Cardiac septum (tissue), 1 donor: Measurements from ENCODE around the gene EPB41L2. TPM values are rescaled to one million over a fixed set of nuclear protein-coding genes. Genes with fewer than 3 reads are reported as not detected.

ENCODE experiments used
- DNase-seq: peaks from one replicate; pipeline ENCODE4 v3.0.0-alpha.2; 2020; ENCODE audit warnings: low spot score
- intact Hi-C: fragments of 100-400 bp; cut with DNase I; formaldehyde crosslinking; loops from one replicate; pipeline ENCODE4 v1.14.0; 2022
- total RNA-seq: library from RNA; stranded (reverse); fragmentation: NEBNext Ultra II Directional; extraction: Animal tissue kit (Norgen Biotek cat#: 25700); gene quantifications from one replicate; pipeline ENCODE4 v1.2.1, GENCODE V29; 2021
- donor health status: DM: no; HTN: no; CAD: no.

The EPB41L2 gene
- total RNA-seq, 1 donor from 2014 or later: 54.1 TPM

DNA sequence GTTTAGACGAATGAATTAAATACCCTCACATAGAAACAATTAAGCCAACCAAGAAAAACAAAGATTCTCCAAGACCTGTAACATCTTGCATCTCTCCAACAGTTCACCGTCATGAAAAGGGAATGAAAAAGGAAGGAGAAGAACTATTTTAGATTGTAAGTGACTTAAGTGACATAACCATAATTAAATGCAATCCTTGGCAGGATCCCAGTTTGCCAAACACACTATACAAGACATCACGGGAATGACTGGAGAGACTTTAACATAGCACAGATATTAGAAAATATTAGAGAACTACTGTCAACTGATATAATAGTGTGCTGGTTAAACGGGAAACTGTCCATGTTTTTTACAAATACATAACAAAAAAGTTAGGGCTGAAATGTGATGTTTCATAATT, 22.2 kb downstream of the EPB41L2 start:
- intact Hi-C loops: no loop called here
- DNase-seq: no peak

DNA sequence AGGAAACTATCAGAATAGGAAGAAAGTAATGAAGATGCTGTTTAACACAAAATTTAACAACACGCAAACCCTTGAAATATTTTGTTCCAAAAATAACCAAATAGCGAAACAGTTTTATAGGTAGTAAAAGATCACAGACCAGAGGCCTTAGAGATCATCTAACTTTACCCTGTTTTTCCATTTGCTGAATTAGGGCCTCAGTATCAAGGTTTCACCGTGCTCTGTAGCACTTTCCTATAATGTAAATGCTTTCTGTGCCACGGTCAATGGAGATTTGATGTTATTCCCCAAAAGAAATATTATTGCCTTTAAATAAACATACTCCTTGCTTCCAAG, 23.7 kb downstream of the EPB41L2 start:
- intact Hi-C loops: no loop called here

DNA sequence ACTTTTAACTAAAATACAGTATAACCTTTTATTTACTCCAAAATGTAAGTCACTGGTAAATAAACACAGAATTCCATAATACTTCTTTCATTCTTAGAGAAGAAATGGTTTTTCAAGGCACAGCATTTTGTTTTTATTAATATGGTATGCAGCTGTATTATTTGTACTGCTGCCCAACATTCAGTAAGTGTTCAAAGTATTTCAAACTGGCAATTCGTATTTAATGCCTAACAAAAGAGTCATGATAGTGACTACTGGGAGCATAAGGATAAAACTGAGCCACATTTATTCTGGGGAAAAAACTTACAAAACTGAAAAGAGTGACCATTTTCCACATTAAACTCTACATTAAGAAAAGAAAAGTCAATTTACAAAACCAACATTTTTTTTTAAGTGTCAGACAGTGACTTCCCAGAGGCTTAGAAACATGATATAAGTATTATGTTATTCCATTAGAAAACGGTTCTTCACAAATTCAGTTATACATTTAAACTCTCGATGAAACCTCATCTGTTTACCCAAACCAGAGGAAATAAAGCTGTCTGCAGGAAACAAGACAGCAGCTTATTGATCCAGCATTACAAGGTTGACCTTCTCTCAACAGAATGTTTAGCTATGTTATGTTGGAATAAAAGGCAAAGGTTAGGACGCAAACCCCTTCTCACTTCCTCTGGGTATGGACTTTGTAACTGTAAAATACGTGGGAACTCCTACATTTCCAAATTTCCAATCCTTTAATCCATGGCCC, 24.3 kb downstream of the EPB41L2 start:
- intact Hi-C loops: no loop called here
- DNase-seq: no peak

More for the DNA sequence above, 23.7 kb downstream of the EPB41L2 start:
- DNase-seq: no peak

DNA sequence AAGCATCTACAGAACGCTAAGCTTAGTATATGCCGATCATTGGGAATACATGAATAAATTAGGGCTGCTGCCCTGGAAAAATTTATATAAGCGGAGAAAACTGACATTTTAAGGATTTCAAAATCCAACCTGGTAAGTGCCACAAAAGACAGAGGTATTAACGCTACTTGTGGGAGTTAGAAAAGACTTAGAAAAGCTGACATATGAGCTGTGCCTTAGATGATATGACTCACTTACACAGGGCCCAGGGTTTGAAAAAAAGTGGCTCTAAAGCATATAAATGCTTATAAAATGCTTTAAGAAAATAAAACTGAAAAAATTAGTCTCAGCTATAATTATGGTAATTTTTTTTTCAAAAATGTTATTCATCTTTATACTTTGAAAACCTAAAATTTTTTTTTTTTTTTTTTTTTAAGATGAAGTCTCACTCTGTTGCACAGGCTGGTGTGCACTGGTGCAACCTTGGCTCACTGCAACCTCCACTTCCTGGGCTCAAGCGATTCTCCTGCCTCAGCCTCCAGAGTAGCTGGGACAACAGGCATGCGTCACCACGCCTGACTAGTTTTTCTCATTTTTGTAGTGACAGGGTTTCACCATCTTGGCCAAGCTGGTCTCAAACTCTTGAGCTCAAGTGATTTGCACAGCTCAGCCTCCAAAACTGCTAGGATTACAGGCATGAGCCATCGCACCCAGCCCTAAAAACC, 25.7 kb downstream of the EPB41L2 start:
- no peak for DNase-seq
- intact Hi-C loops: no loop called here

DNA sequence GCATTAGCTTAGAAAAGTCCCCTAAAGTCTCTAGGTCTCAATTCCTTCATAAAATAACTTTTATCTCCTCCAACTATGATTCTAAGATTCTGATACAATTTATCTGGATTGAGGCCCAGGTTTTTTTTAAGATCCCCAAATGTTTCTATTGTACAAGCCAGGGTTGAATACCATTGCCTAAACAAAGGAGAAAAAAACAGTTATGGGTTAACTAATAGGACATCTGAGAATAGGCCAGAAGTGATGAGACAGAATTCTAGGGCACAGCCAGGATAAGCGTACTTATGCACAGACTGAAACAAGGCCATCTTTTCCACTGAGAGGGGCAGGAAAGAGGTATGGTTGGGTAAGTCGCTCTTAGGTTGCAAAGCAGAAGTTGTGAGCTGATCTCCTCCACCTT, 26.4 kb downstream of the EPB41L2 start:
- DNase-seq: no peak
- intact Hi-C loops: no loop called here

DNA sequence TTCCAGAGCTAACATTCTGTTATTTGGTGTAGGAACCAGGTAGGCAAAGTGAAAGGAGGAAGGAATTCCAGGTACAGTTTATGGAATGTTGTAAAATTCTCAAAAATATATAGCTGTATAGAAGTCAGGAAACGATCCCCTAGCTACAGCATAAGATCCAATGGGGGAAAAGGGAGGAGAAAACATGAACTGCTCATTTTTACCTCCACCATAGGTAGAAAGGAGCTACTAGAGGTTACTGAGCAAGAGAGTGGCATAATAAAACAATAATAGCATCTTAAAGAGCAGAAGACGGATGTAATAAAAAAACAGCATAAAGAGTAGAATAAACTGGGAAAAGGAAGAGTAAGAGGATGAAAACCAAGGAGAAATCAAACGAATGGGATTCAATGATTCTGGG, 26.9 kb downstream of the EPB41L2 start:
- intact Hi-C loops: no loop called here
- no peak for DNase-seq

DNA sequence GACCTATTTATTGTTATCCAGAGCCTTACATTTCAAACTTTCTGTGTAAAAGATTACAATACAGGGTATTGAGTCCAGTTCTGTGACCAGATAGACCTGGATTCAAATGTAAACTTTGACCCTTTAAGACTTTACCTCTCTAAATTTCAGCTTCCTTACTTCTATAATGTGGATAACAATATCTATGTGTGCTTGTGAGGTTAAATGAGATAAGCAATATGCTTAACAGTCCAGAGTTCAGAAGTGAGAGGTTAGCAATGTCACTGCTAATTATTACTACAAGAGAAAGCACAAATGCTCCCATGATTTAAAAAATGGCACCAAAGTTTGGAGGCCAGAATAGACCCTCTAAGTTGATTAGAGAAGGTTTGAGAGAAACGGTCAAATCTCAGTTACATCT, 27.5 kb downstream of the EPB41L2 start:
- DNase-seq: no peak
- intact Hi-C loops: no loop called here

DNA sequence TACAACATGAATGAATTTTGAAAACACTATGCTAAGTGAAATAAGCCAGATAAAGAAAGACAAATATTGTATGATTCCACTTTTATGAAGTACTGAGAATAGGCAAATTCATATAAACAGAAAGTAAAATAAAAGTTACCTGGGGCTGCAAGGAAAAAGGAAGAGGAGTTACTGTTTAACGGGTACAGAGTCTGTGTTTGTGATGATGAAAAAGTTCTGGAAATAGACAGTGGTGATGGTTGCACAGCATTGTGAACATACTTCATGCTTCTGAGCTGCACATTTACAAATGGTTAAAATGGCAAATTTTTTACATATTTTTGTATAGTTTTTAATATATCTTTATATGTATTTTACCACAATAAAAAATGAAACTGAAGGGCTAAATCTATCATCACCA, 29.4 kb downstream of the EPB41L2 start:
- intact Hi-C loops: no loop called here
- DNase-seq: no peak

DNA sequence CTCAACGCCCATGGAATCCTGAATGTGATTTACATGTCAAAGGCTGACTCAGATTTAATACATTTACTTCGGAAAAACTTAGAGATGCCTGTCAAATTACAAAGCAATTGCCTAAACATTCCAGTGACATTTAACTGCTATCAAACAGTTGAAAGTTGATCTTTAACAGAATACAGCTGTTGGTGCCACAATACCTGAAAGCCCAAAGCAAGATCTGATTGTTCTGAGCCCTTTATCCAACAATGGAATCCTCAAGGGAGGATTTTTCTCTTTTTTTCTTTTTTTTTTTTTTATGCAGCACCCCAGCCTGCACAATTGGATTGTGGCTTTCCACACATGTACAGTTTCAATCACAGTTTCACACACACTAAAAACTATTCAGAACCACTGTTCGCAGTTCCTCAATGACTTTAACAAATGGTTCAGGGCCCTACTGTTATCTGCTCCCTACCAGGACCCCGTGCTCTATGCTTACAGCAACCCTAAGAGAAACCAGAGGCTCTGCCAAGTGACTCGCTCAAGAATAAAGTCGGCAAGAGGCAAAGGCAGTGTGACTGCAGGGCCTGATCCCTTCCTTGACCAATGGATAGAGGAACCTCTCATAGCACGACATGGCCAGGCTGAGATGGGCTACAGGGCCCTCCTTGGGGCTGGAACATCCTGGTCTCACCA, 33.3 kb downstream of the EPB41L2 start:
- no peak for DNase-seq
- intact Hi-C loops: no loop called here

DNA sequence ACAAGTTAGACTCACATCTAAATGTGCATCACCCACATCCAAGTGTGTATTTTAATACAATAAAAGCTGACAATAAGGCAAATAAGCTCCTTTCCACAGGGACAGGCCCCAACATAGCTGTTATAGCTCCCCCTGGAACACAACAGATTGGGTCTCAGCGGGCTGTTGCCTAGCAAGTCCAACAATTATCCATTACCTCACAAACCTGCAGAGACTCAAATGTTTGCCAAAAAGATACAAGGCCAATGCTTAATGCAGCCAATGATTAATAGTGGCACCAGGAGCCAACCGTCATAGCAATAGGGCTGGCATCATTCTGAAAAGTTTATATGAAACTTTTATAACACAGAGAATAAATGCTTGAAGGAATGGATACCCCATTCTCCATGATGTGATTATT, 35.7 kb downstream of the EPB41L2 start:
- intact Hi-C loops: no loop called here
- no peak for DNase-seq

DNA sequence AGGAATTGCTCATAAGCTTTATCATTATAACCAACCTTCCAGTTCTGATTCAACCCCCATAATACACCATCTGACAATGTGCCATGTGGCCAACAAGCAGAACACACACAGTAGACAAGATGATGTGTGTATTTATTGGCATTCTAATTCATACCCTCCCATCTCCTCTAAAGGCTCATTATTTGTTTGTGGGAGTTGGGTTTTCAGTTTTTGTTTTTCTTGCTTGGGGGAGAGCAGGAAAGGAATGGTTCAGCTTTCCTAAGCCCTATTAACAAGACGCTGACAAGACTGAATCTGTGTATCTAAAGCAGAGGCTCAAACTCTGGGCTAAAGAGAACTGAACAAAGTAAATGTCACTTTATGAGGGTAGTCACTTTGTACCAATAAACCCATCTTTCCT, 36.8 kb downstream of the EPB41L2 start:
- DNase-seq: no peak
- intact Hi-C loops: no loop called here

DNA sequence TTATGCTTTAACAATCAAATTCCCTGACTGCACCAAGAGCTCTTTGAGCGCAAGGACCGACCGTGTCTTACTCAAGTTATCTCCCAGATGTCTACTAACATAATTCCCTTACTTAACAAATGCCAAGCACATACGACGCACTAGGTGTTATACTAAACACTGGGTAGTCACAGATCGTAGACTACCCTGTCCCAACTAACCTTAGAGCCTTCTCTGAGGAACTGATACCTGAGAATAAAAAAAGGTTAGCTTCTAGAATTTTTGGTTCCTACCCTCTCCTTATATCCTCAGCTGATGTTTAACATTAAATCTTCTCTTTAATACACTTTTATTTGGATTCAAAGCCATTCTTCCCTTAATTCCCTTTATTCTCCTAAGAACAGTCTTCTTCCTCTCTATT, 38.5 kb downstream of the EPB41L2 start:
- intact Hi-C loops: no loop called here
- no peak for DNase-seq

DNA sequence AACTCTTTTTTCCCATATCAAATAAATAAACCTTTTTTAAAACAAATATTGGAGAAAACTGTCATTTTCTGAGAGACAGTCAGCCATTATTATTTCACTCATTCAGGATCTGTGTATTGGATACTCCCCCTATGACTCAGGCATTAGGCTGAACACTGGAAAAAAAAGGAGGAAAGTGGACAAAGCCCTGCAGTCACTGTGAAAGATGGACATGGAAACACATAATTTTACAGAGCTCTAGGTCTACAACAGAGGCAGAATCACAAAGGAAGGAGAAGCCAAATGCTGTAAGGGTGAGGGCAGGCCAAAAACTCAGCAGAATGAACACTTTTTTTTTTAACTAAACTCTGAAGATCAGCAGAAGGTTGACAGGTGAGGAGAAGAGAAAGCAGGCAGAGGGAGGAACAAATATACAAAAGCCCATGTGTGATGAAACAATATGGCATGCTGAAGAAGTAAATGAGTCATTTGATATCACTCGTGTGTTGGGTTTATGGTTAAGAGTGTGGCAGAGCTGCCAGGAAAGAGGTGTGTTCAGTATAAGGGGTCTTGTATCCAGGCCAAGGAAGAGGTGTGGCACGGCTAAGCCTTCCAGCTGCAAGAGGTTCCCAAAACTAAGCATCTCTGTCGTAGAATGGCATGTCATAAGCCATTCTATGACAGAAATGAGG, 39.1 kb downstream of the EPB41L2 start:
- DNase-seq: no peak
- intact Hi-C loops: no loop called here

DNA sequence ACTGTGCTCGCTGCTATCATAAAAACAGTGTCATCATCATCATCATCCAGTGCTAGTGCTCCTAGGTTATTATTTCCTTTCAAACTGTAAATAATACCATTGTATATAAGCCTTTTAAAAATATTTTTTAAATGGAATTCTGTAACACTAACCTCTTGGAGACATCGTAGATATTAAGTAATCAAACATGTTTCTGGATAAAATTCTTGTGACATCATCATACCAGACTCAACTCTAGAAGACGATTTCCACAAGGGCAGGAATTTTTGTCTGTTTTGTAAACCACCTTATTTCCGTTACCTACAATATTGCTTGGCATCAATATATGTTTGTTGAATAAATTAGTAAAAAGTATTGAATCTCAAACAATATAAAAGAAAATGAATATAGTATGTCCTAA, 40.4 kb downstream of the EPB41L2 start:
- intact Hi-C loops: no loop called here
- no peak for DNase-seq

DNA sequence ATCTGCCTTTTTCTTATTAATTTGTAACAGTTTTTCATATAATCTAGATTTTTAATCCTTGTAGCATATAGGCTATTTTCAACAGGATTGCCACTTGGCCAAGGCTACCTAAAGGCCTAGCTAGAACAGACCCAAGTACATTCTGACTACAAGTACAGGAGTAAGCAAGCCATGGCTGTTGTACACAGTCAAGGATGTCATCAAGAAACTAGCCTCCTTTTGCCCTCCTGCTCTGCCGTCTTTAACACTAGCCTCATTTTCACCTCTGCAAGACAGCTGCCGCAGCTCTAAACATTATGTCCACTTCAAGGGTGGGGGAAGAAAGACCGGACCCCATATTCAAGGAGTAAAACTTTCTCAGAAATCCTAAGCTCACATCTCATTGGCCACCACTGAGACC, 45.1 kb downstream of the EPB41L2 start:
- no peak for DNase-seq
- intact Hi-C loops: no loop called here

DNA sequence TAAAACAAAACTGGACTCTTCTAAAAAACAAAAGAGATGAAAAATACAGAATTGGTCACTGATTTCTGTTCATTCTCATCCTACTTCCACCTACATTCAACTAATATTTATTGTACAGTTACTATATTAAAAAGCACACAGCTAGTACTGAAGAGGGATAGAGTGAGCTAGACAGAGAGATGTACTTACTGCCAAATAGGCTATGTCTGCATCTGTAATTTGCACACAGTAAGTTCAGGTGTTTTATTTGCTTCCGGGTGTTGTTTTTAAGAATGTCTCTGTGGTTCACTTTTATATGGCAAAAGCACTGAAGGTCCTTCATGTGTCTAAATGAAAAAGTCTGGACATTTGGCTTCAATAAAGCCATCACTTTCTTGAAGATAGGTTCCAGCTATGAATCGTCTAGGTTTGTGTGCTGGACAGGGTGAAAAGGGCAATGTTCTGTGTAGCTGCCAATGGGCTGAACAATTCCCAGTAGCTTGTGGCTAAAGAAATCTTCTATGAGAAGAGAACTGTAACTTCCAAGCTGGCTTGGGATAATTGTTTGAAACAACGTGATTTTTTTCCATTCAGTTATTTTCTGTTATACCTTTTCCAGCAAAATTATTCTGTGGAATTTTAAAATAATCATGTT, 47.3 kb downstream of the EPB41L2 start:
- DNase-seq: no peak
- intact Hi-C loops: no loop called here

DNA sequence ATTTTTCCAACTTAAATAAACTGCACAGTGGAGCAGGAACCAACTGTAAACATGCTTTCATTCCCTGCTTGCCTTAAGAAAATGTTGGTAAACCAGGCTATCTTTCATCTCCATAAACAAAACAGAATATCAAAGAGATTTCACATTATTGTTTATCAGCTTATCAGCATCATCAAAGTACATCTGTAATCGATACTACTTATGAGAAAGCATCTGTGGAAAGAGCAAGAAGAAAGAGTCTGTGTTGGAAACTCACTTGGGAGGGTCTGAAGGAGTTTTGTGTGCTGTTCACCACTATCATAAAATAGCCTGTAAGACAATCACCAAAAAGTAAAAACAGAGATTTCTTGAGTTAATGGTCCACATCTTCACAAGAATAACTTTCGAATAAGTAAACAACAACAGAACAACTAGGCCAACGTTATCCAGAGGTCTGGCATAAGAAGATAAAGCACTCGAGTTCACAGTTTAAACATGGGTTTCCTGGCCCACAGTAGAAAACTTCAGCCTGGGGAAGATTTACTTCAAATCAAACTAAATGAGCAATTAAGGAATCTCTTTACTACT, 47.9 kb downstream of the EPB41L2 start:
- intact Hi-C loops: no loop called here

DNA sequence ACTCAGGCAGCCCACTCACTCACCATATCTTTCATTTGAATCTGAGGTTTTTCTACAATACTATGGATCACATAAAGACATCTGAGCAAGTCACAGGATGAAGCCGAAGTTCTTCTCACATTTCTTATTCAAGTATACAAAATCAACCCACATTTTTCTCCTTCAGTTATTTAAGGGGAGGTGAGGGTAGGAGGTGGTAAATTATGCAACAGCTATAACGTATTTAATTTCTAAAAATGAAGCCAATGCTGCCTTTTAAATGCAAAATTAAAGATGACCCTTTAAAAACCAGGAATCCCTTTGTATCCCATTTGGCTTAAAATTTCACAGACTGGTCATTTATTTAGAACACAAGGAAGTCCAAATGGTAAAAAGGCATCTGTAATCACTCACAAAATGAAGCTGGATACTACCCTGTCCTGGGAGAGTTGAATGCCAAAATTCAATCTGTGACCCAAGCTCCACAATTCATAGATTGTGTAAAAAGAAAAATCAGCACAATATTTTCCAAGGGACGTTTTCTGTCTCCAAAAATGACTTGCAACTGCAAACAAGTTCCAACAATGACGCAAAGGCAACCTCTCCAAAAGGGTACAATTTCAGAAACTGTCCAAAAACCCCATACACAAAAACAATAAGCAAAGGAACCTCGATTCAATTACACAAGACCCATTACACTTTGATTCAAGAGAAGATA, 48.8 kb downstream of the EPB41L2 start:
- intact Hi-C loops: no loop called here
- no peak for DNase-seq

More for the DNA sequence above, 47.9 kb downstream of the EPB41L2 start:
- no peak for DNase-seq

DNA sequence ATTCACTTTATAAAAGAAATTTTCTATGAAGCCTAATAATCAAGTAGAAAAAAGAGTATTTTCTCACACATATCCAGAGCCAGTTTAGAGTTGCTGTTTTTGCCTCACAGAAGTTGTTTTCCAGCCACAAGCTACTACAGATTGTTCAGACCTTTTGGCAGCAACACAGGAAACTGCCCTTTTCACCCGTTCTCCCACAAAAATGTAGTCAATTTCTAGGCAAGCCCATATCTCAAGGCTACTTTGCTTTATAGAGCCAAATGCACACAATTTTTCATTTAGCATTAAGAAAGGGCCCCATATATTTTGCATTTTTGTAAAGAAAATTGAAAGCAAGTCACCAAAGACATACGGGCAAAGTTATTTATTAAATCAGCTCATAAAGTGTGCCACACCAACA, 49.5 kb downstream of the EPB41L2 start:
- DNase-seq: no peak
- intact Hi-C loops: no loop called here
